Effector CD8-positive, alpha-beta T cell (primary cell): ENCODE results near the gene PGBD4.
"Not testable (repeated sequence)": the region's sequence is repeated elsewhere in the genome, so short reads cannot be mapped to it uniquely, and the experiment has no call there.

Experiments
- DNase-seq: peaks from one replicate; lab custom pipeline; 2025; lab: John Stamatoyannopoulos, UW

The PGBD4 gene

DNA sequence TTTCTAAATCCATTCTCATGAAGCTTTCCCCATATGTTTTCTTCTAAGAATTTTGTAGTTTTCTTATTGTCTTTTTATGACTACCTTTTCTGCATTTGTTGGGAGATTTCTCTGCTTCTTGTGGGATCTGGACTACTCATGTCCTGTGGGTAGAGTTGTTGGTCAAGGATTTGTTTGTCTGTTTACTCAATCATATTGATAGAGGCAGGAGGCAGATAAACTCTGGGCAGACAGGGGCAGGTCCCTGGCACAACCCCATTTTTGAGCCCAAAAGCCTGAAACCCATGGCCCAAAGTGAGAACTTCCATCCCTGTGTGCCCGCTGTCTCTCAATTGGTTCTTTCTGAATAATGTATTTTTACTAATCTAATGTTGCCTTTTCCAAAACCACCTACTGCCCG, 12.3 kb downstream of the PGBD4 start:
- DNase-seq, result no peak

DNA sequence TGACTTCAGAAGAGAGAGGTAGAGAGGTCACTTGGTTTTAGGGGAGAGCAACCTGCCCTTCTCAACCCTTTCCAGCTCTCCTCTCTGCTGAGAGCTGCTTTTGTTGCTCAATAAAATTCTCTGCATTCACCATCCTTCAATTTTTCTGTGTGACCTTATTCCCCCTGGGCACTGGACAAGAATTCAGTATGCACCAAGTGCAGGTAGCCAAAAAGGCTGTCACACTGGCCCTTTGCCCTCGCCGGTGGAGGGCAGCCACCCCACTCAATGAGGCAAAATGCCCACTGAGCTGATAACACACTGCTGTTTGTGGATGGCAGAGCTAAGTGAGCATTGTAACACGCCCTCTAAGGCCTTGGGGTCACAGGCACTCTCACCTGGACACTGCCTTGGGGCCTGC, 12.9 kb downstream of the PGBD4 start:
- no peak for DNase-seq

GRCh38 chr15:34116620-34117019, 14.7 kb downstream of the PGBD4 start:
- DNase-seq, result no peak

DNA sequence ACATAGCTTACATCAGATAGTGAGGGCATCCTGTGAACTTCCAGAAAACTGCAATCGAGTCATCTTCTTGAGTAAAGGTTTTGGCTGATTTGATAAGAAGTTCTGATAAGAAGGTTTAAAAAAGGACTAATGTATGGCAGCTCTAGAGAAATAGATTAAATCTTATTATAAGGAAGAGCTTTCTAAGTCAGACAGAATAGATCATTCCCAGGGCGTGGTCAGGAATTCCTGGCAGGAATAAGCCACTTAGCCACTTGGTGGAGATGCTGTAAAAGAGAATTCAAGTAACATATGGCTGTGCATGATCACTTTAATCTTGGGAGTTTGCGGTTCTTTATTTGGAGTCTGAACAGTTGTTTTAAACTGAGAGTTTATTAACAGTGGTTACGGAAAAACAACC, 17.4 kb downstream of the PGBD4 start:
- DNase-seq, result no peak

- DNase-seq, result not testable (repeated sequence)
Observed at GRCh38 chr15:34120420-34120819, 18.5 kb downstream of the PGBD4 start.

DNA sequence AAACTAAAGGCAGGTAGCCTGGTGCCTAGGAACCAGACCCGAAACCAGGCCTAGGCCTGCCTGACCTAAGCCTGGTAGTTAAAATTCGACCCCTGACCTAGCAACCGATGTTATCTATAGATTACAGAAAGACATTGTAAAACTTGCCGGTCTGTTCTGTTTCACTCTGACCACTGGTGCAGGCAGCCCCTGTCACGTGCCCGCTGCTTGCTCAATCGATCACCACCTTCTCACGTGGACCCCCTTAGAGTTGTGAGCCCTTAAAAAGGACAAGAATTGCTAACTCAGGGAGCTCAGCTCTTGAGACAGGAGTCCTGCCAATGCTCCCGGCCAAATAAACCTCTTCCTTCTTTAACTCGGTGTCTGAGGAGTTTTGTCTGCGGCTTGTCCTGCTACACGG, 19.9 kb downstream of the PGBD4 start:
- DNase-seq, result not testable (repeated sequence)

GRCh38 chr15:34122771-34123183, 20.9 kb downstream of the PGBD4 start:
- DNase-seq, result no peak

- no peak for DNase-seq
Observed at GRCh38 chr15:34124651-34125050, 22.8 kb downstream of the PGBD4 start.

- no peak for DNase-seq
Observed at GRCh38 chr15:34125945-34126344, 24.1 kb downstream of the PGBD4 start.

GRCh38 chr15:34126522-34126921, 24.6 kb downstream of the PGBD4 start:
- no peak for DNase-seq

DNA sequence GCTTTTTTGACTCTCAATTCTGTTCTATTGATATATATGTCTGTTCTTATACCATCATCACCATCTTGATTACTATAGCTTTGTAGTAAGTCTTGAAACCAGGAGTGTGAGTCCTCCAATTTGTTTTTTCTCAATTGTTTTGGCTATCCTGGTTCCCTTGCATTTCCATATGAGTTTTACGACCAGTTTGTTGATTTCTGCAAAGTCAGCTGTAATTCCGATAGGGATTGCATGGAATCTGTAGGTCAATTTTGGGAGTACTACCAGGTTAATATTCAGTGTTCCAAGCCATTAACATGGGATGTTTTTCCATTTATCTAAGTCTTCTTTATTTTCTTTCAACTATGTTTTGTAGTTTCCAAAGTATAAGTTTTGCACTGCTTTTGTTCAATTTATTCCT, 27.0 kb downstream of the PGBD4 start:
- DNase-seq, result no peak

DNA sequence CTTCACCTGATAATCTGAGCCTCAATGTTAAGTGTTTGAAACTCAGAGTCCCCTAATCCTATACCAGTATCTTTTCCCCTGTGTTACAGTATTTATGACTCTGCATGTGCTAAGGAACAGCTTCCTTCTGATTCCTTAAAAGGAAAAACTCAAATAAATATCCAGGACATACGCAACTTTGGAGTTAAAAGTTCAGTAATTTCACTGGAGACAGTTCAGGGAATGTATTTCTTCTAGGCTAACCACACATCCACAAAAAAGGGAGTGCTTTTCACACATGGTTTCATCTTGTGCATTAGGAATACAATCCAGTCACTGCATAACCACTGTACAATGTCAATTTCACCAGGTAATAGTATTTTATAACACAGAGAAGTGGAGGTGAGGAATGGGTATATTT, 31.0 kb downstream of the PGBD4 start:
- DNase-seq, result no peak

- no peak for DNase-seq
Observed at GRCh38 chr15:34133511-34133910, 31.6 kb downstream of the PGBD4 start.

GRCh38 chr15:34147371-34148140, 45.7 kb downstream of the PGBD4 start:
- no peak for DNase-seq

- no peak for DNase-seq
Observed at GRCh38 chr15:34154725-34155204, 52.9 kb downstream of the PGBD4 start.

GRCh38 chr15:34155859-34156258, 54.0 kb downstream of the PGBD4 start:
- no peak for DNase-seq
